ENCODE data around the gene DGLUCY. TPM values are rescaled to one million over a fixed set of nuclear protein-coding genes. Genes with fewer than 3 reads are reported as not detected.

Gene DGLUCY, protein sequence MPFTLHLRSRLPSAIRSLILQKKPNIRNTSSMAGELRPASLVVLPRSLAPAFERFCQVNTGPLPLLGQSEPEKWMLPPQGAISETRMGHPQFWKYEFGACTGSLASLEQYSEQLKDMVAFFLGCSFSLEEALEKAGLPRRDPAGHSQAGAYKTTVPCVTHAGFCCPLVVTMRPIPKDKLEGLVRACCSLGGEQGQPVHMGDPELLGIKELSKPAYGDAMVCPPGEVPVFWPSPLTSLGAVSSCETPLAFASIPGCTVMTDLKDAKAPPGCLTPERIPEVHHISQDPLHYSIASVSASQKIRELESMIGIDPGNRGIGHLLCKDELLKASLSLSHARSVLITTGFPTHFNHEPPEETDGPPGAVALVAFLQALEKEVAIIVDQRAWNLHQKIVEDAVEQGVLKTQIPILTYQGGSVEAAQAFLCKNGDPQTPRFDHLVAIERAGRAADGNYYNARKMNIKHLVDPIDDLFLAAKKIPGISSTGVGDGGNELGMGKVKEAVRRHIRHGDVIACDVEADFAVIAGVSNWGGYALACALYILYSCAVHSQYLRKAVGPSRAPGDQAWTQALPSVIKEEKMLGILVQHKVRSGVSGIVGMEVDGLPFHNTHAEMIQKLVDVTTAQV
- total RNA-seq: 10 to 100 TPM; 30.7 to 56.5 (median 38.9) TPM

DNA sequence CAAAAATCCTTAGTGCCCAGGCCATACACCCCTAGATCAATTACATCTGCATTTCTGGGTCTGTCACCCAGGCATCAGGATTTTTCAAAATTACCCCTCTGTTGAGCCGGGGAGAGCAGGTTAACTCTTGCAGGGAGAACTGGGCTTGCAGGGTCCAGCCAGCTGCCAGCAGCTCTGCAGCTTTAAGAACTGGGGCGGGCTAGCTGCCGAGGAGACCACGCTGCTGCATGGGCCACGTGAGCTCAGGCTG is at the start of gene DGLUCY:
DGLUCY (plus strand) TSS at position 245 of the 250 bp plus-strand sequence. CDS start 46,222 bp downstream, outside the sequence.
- TF ChIP-seq, protein P1, sequence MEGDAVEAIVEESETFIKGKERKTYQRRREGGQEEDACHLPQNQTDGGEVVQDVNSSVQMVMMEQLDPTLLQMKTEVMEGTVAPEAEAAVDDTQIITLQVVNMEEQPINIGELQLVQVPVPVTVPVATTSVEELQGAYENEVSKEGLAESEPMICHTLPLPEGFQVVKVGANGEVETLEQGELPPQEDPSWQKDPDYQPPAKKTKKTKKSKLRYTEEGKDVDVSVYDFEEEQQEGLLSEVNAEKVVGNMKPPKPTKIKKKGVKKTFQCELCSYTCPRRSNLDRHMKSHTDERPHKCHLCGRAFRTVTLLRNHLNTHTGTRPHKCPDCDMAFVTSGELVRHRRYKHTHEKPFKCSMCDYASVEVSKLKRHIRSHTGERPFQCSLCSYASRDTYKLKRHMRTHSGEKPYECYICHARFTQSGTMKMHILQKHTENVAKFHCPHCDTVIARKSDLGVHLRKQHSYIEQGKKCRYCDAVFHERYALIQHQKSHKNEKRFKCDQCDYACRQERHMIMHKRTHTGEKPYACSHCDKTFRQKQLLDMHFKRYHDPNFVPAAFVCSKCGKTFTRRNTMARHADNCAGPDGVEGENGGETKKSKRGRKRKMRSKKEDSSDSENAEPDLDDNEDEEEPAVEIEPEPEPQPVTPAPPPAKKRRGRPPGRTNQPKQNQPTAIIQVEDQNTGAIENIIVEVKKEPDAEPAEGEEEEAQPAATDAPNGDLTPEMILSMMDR (IDR thresholded peaks at IDR 0.05; ENCODE audit: low read depth): no peak

DNA sequence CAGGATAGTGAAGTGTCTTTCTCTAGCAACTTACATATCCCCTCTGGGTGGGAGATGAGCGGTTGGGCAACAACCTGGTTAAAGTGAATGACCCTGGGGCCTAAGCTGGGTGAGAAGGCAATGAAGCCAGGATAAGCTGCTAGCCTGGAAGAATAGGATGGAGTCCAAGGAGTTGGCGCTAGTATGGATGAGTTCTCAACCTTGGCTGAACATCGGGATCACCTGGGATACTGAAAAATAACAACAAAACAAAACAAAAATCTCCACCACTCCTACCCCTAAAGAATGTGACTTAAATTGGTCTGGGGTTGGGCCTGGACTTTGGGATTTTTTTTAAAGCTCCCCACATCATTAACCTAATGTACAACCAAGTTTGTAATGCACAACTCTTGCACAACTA is 48.6 kb upstream of the DGLUCY start:
- TF ChIP-seq, protein P1 (IDR thresholded peaks at IDR 0.05; ENCODE audit: low read depth): no peak

DNA sequence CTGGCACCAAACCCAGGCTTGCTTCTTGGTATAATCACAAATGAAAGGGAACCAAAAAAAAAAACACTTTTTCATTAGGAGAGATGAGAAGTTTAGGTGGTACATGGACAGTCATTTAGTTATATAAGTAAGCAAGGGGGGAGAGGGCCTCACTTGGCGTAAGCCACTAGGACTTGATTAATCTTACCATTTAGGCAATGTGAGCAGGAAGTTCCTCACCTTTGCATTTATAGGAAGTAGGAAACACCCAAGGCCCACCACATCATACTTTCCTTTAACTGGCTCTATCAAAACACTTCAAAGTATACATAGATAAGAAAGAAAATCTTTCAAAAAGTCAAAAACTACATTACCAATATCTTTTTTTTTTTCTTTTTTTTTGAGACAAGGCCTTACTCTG is 46.7 kb upstream of the DGLUCY start:
- TF ChIP-seq, protein P1 (IDR thresholded peaks at IDR 0.05; ENCODE audit: low read depth): no peak

DNA sequence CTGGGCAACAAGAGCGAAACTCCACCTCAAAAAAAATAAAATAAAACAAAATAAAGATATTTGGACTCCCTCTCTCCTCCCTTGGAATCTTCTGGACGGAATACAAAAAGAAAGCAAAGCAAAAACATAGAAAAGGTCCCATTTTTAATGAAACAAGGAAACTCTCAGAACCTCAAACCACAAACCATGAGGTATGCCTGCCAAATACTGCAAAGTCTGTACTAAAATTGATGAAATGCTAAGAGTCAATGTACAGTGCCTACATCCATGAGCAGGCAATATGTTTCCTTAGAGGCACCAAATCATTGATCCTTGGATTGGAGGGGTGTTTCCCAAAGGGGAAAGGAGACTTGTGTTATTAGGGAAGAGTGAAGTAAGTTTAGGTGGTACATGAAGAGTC is 45.2 kb upstream of the DGLUCY start:
- TF ChIP-seq, protein P1 (IDR thresholded peaks at IDR 0.05; ENCODE audit: low read depth): no peak

DNA sequence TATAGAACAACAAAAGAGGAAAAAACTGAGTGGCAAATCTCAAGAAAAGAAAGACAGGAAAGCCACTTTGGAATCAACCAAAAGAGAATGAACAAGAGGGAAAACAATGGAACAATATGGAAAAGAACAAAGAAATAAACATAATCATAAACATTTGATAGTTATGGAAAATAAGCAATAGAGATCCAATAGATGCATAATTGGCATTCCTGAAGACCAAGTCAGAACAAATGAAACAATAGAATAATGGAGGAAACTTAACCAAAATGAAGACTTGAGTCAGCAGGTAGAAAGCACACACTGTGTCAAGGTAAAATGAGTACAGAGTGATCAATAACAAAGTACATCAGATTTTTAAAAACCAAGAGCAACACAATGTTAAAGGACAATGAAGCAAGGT is 43.3 kb upstream of the DGLUCY start:
- TF ChIP-seq, protein P1 (IDR thresholded peaks at IDR 0.05; ENCODE audit: low read depth): no peak

DNA sequence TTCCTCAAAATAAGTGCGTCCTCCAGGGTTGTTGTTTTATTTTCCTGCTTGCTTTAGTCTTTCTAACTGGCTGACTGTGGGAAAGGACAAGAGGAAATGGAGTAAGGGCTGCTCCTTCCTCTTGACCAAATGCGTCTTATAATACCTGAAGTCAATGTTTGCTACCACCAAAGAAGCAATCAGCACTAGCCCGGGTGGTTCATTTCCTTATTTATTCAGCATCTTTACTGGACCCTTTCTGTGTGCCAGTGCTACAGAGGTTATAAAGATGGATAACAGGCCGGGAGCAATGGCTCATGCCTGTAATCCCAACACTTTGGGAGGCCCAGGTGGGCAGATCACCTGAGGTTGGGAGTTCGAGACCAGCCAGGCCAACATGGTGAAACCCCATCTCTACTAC is 38.3 kb upstream of the DGLUCY start:
- TF ChIP-seq, protein P1 (IDR thresholded peaks at IDR 0.05; ENCODE audit: low read depth): no peak

DNA sequence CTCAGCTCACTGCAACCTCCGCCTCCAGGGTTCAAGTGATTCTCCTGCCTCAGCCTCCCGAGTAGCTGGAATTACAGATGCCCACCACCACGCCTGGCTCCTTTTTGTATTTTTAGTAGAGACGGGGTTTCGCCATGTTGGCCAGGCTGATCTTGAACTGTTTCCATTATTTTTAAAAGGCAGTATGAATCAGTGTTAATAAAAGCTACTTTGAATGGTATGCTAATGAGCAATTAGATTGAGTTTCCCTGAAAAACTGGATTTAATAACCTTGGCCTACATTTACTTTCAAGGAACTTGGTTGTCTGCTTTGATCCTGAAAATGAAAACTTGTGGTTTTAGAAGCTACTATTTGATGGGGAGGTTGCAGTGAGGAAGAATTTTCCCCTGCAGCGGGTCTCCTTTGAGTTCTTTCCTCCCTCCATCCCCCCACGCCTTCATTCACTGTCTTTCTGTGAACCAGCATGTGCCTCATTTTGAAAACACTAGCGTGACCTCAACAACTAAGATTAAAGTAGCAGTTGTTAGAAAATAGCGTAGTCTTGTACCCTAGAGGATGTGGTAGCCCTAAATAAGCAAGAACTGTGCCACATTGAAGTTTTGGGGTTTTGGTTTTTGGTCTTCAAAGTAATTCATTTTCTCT is 35.7 kb upstream of the DGLUCY start:
- TF ChIP-seq, protein P1 (IDR thresholded peaks at IDR 0.05; ENCODE audit: low read depth): no peak
